ENCODE measurements around the gene EZR. TPM values are rescaled to one million over a fixed set of nuclear protein-coding genes. Genes with fewer than 3 reads are reported as not detected.

EZR gene
- total and polyA plus RNA-seq, 2 of the 13 experiments (the other 11 are each of a cell fraction or from before 2014, with no cell fraction given), result 34.7 to 60.3 TPM

- TF ChIP-seq SP1 (IDR thresholded peaks at IDR 0.05), result no peak
- peak; percentile 47; the same call in 1 of the 2 replicates for TF ChIP-seq SP1 (CRISPR knock-in tag; IDR thresholded peaks at IDR 0.05)
- TF ChIP-seq ZNF225 (CRISPR knock-in tag; IDR thresholded peaks at IDR 0.05), result no peak
- TF ChIP-seq MED8 (CRISPR knock-in tag; IDR thresholded peaks at IDR 0.05; ENCODE audit: insufficient replicate concordance), result no peak
- TF ChIP-seq ZNF513 (CRISPR knock-in tag; conservative IDR thresholded peaks at IDR 0.05), result no peak
- 0 out of 2 replicates have a peak, but pooled peaks have one; percentile 36 for TF ChIP-seq ZNF574 (CRISPR knock-in tag; IDR thresholded peaks at IDR 0.05)
- TF ChIP-seq, protein P1, sequence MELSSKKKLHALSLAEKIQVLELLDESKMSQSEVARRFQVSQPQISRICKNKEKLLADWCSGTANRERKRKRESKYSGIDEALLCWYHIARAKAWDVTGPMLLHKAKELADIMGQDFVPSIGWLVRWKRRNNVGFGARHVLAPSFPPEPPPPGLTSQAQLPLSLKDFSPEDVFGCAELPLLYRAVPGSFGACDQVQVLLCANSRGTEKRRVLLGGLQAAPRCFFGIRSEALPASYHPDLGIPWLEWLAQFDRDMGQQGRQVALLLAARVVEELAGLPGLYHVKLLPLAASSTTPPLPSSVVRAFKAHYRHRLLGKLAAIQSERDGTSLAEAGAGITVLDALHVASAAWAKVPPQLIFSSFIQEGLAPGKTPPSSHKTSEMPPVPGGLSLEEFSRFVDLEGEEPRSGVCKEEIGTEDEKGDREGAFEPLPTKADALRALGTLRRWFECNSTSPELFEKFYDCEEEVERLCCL (CRISPR knock-in tag; IDR thresholded peaks at IDR 0.05; ENCODE audit: borderline replicate concordance), result peak; percentile 41; the same call in 1 of the 2 replicates
- no peak for TF ChIP-seq ZBTB26 (CRISPR knock-in tag; IDR thresholded peaks at IDR 0.05; ENCODE audit: borderline replicate concordance)
- peak; percentile 72; the same call in 1 of the 2 replicates for TF ChIP-seq ATF7-NPFF (CRISPR knock-in tag; IDR thresholded peaks at IDR 0.05; ENCODE audit: low read depth)
- no peak for TF ChIP-seq GMEB1 (CRISPR knock-in tag; IDR thresholded peaks at IDR 0.05; ENCODE audit: borderline replicate concordance)
- no peak for TF ChIP-seq ZNF850 (CRISPR knock-in tag; conservative IDR thresholded peaks at IDR 0.05)
- no peak for TF ChIP-seq ZC3H4 (CRISPR knock-in tag; IDR thresholded peaks at IDR 0.05; ENCODE audit: borderline replicate concordance)
- TF ChIP-seq TBX3 (IDR thresholded peaks at IDR 0.05; ENCODE audit: borderline replicate concordance), result no peak
- no peak for TF ChIP-seq CHD4 (IDR thresholded peaks at IDR 0.05; ENCODE audit: borderline replicate concordance, low read length)
- TF ChIP-seq SPEN (CRISPR knock-in tag; IDR thresholded peaks at IDR 0.05; ENCODE audit: low read depth), result no peak
- peak; percentile 75 for TF ChIP-seq ASH2L (IDR thresholded peaks at IDR 0.05; ENCODE audit: insufficient read length, low read depth, low read length)
- TF ChIP-seq ZNF788 (CRISPR knock-in tag; IDR thresholded peaks at IDR 0.05; ENCODE audit: borderline replicate concordance), result 0 out of 2 replicates have a peak, but pooled peaks have one; percentile 6
- no peak for TF ChIP-seq ZNF136 (CRISPR knock-in tag; IDR thresholded peaks at IDR 0.05; ENCODE audit: low read depth)
- peak; percentile 57 for TF ChIP-seq KMT2A (CRISPR knock-in tag; IDR thresholded peaks at IDR 0.05)
- TF ChIP-seq MTF1 (CRISPR knock-in tag; IDR thresholded peaks at IDR 0.05), result no peak
These were observed 1.2 kb downstream of the EZR start (continued) for GRCh38 chr6:158817728-158818580.
